Suprapubic skin (tissue), 4 donors: ENCODE measurements around the gene RALGPS1.

ENCODE experiments used
- CTCF ChIP-seq, 2 donors: fragments of 200-600 bp in 1 of 2; fragments of 450-650 bp in 1 of 2; sonication (generic) in 1 of 2; IDR thresholded peaks; one replicate each; pipeline ENCODE4 v1.5.1; 2016 to 2019; ENCODE audit warnings: antibody characterized with exemption in 2 of 2, mild to moderate bottlenecking in 1 of 2, moderate library complexity in 1 of 2
- POLR2A ChIP-seq, 2 donors: fragments of 450-650 bp; IDR thresholded peaks; one replicate each; pipeline ENCODE4 v1.6.1; 2017; ENCODE audit warnings: antibody characterized with exemption in 2 of 2, mild to moderate bottlenecking in 2 of 2, moderate library complexity in 2 of 2
- POLR2AphosphoS5 ChIP-seq, 3 donors: sonication (generic); formaldehyde crosslinking; IDR thresholded peaks; one replicate each; pipeline ENCODE4 v1.6.1; 2017; ENCODE audit warnings: antibody characterized with exemption in 3 of 3

GRCh38 chr9:127210851-127211730 is 296.5 kb downstream of the RALGPS1 start:
- TF ChIP-seq CTCF (IDR thresholded peaks at IDR 0.05) (no peak), POLR2A (IDR thresholded peaks at IDR 0.05) (no peak), POLR2AphosphoS5 (IDR thresholded peaks at IDR 0.05) (no peak)
